ENCODE results near the gene OPA1.
A peak's percentile ranks its signal among the peaks of the same experiment; 100 is the strongest.

The OPA1 gene

GRCh38 chr3:193714523-193715137, 121.6 kb downstream of the OPA1 start:
- no peak overlapping the region for H3K4me3 Mint-ChIP-seq
- peaks cover 13% of the 10 kb centered on the region for H3K9me3 Mint-ChIP-seq
- ATAC-seq (ENCODE audit: low read depth) (no peak), DNase-seq (ENCODE audit: low spot score in 2 of 2) (no peak)
- peaks cover 5% of the 10 kb centered on the region for H3K36me3 Mint-ChIP-seq
- no peak overlapping the region for H3K27ac Mint-ChIP-seq
- no peaks in the 10 kb centered on the region for H3K27me3 Mint-ChIP-seq
- peaks cover 21% of the 10 kb centered on the region for H3K4me1 Mint-ChIP-seq

GRCh38 chr3:193716150-193716549, 123.1 kb downstream of the OPA1 start:
- H3K4me3 Mint-ChIP-seq: no peak overlapping the region
- peak; percentile 97 for ATAC-seq (ENCODE audit: low read depth)
- H3K27me3 Mint-ChIP-seq: no peaks in the 10 kb centered on the region

GRCh38 chr3:193719735-193720134, 126.7 kb downstream of the OPA1 start:
- ATAC-seq (ENCODE audit: low read depth): no peak
- Mint-ChIP-seq H3K27ac (no peak overlapping the region), H3K27me3 (peaks cover 2% of the 10 kb centered on the region), H3K4me1 (peaks cover 21% of the 10 kb centered on the region), H3K9me3 (peaks cover 3% of the 10 kb centered on the region), H3K4me3 (no peak overlapping the region), H3K36me3 (no peaks in the 10 kb centered on the region)
- no peak for DNase-seq (ENCODE audit: low spot score in 2 of 2)

More at GRCh38 chr3:193716150-193716549, 123.1 kb downstream of the OPA1 start:
- H3K36me3 Mint-ChIP-seq: peaks cover 5% of the 10 kb centered on the region
- DNase-seq (ENCODE audit: low spot score in 2 of 2): no peak
- peaks cover 21% of the 10 kb centered on the region for H3K4me1 Mint-ChIP-seq
- no peak overlapping the region for H3K27ac Mint-ChIP-seq
- peaks cover 13% of the 10 kb centered on the region for H3K9me3 Mint-ChIP-seq

- ATAC-seq (ENCODE audit: low read depth) (no peak), DNase-seq (ENCODE audit: low spot score in 2 of 2) (no peak)
- Mint-ChIP-seq H3K4me1 (peaks cover 21% of the 10 kb centered on the region), H3K27me3 (peaks cover 2% of the 10 kb centered on the region), H3K27ac (no peak overlapping the region), H3K4me3 (no peak overlapping the region), H3K9me3 (peaks cover 3% of the 10 kb centered on the region), H3K36me3 (no peaks in the 10 kb centered on the region)
Observed at GRCh38 chr3:193720169-193720568, 127.2 kb downstream of the OPA1 start.

- Mint-ChIP-seq H3K27me3 (peaks cover 2% of the 10 kb centered on the region), H3K36me3 (no peaks in the 10 kb centered on the region), H3K27ac (no peak overlapping the region), H3K9me3 (peaks cover 3% of the 10 kb centered on the region), H3K4me1 (peaks cover under 1% of the 10 kb centered on the region), H3K4me3 (no peak overlapping the region)
- DNase-seq (ENCODE audit: low spot score in 2 of 2) (no peak), ATAC-seq (ENCODE audit: low read depth) (no peak)
Observed at GRCh38 chr3:193722566-193722965, 129.6 kb downstream of the OPA1 start.

- no peak for ATAC-seq (ENCODE audit: low read depth)
- peaks cover 2% of the 10 kb centered on the region for H3K27me3 Mint-ChIP-seq
- H3K4me3 Mint-ChIP-seq: no peak overlapping the region
- H3K27ac Mint-ChIP-seq: no peak overlapping the region
- no peaks in the 10 kb centered on the region for H3K36me3 Mint-ChIP-seq
- H3K9me3 Mint-ChIP-seq: no peaks in the 10 kb centered on the region
- no peak for DNase-seq (ENCODE audit: low spot score in 2 of 2)
- H3K4me1 Mint-ChIP-seq: peaks cover 8% of the 10 kb centered on the region
Observed at GRCh38 chr3:193727089-193727488, 134.1 kb downstream of the OPA1 start.

- no peak for DNase-seq (ENCODE audit: low spot score in 2 of 2)
- ATAC-seq (ENCODE audit: low read depth): no peak
- Mint-ChIP-seq H3K4me1 (peaks cover 8% of the 10 kb centered on the region), H3K9me3 (no peaks in the 10 kb centered on the region), H3K27ac (no peak overlapping the region), H3K36me3 (no peaks in the 10 kb centered on the region), H3K27me3 (no peaks in the 10 kb centered on the region), H3K4me3 (no peak overlapping the region)
Observed at GRCh38 chr3:193728429-193729087, 135.6 kb downstream of the OPA1 start.

GRCh38 chr3:193729088-193729465, 136.1 kb downstream of the OPA1 start:
- DNase-seq (ENCODE audit: low spot score in 2 of 2): no peak
- Mint-ChIP-seq H3K4me1 (peaks cover 8% of the 10 kb centered on the region), H3K27me3 (no peaks in the 10 kb centered on the region), H3K36me3 (no peaks in the 10 kb centered on the region), H3K27ac (no peak overlapping the region), H3K4me3 (no peak overlapping the region), H3K9me3 (no peaks in the 10 kb centered on the region)
- no peak for ATAC-seq (ENCODE audit: low read depth)

- no peak for DNase-seq (ENCODE audit: low spot score in 2 of 2)
- ATAC-seq (ENCODE audit: low read depth): no peak
- Mint-ChIP-seq H3K4me1 (peaks cover 8% of the 10 kb centered on the region), H3K9me3 (no peaks in the 10 kb centered on the region), H3K27ac (no peak overlapping the region), H3K4me3 (no peak overlapping the region), H3K27me3 (no peaks in the 10 kb centered on the region), H3K36me3 (no peaks in the 10 kb centered on the region)
Observed at GRCh38 chr3:193729601-193730000, 136.6 kb downstream of the OPA1 start.

- no peaks in the 10 kb centered on the region for H3K27me3 Mint-ChIP-seq
- H3K27ac Mint-ChIP-seq: no peak overlapping the region
- ATAC-seq (ENCODE audit: low read depth) (no peak), DNase-seq (ENCODE audit: low spot score in 2 of 2) (no peak)
- no peak overlapping the region for H3K4me3 Mint-ChIP-seq
- H3K4me1 Mint-ChIP-seq: peaks cover 8% of the 10 kb centered on the region
- no peaks in the 10 kb centered on the region for H3K36me3 Mint-ChIP-seq
- no peaks in the 10 kb centered on the region for H3K9me3 Mint-ChIP-seq
Observed at GRCh38 chr3:193730511-193730910, 137.5 kb downstream of the OPA1 start.

- H3K27ac Mint-ChIP-seq: no peak overlapping the region
Observed at GRCh38 chr3:193730976-193731375, 138.0 kb downstream of the OPA1 start.

GRCh38 chr3:193731656-193732055, 138.6 kb downstream of the OPA1 start:
- Mint-ChIP-seq H3K27ac (no peak overlapping the region), H3K4me3 (no peak overlapping the region), H3K4me1 (peaks cover 8% of the 10 kb centered on the region), H3K36me3 (no peaks in the 10 kb centered on the region), H3K9me3 (no peaks in the 10 kb centered on the region), H3K27me3 (no peaks in the 10 kb centered on the region)
- ATAC-seq (ENCODE audit: low read depth) (no peak), DNase-seq (ENCODE audit: low spot score in 2 of 2) (no peak)

More at GRCh38 chr3:193730976-193731375, 138.0 kb downstream of the OPA1 start:
- no peak overlapping the region for H3K4me3 Mint-ChIP-seq
- H3K9me3 Mint-ChIP-seq: no peaks in the 10 kb centered on the region
- H3K4me1 Mint-ChIP-seq: peaks cover 8% of the 10 kb centered on the region
- H3K27me3 Mint-ChIP-seq: no peaks in the 10 kb centered on the region
- no peak for ATAC-seq (ENCODE audit: low read depth)
- no peak for DNase-seq (ENCODE audit: low spot score in 2 of 2)
- H3K36me3 Mint-ChIP-seq: no peaks in the 10 kb centered on the region

GRCh38 chr3:193732391-193732790, 139.4 kb downstream of the OPA1 start:
- no peak overlapping the region for H3K4me3 Mint-ChIP-seq

GRCh38 chr3:193732827-193733226, 139.8 kb downstream of the OPA1 start:
- DNase-seq (ENCODE audit: low spot score in 2 of 2) (no peak), ATAC-seq (ENCODE audit: low read depth) (no peak)
- Mint-ChIP-seq H3K4me3 (no peak overlapping the region), H3K9me3 (no peaks in the 10 kb centered on the region), H3K27me3 (no peaks in the 10 kb centered on the region), H3K27ac (no peak overlapping the region), H3K36me3 (no peaks in the 10 kb centered on the region), H3K4me1 (peaks cover 8% of the 10 kb centered on the region)

More at GRCh38 chr3:193732391-193732790, 139.4 kb downstream of the OPA1 start:
- Mint-ChIP-seq H3K9me3 (no peaks in the 10 kb centered on the region), H3K27me3 (no peaks in the 10 kb centered on the region), H3K27ac (no peak overlapping the region), H3K4me1 (peaks cover 8% of the 10 kb centered on the region), H3K36me3 (no peaks in the 10 kb centered on the region)
- ATAC-seq (ENCODE audit: low read depth) (no peak), DNase-seq (ENCODE audit: low spot score in 2 of 2) (no peak)
